Trophoblast cell (in vitro differentiated cells and primary cell): Measurements from ENCODE around the gene C1QA.

Experiments used
- DNase-seq, 2 donors: peaks; one replicate each; pipeline ENCODE4 v3.0.0-alpha.2; 2016
- H2AFZ ChIP-seq: 2 replicates; pipeline ENCODE4 v1.6.1; 2013; ENCODE audit warnings: low read length, moderate library complexity, mild to moderate bottlenecking; ENCODE audit not compliant: insufficient read depth, poor library complexity
- H2AK5ac ChIP-seq: 2 replicates; pipeline ENCODE4 v1.6.1; 2013; ENCODE audit warnings: mild to moderate bottlenecking, low read length
- H2BK120ac ChIP-seq: 2 replicates; pipeline ENCODE4 v1.6.1; 2013; ENCODE audit warnings: low read length, mild to moderate bottlenecking, moderate library complexity; ENCODE audit not compliant: insufficient read depth, poor library complexity
- H2BK12ac ChIP-seq: 2 replicates; pipeline ENCODE4 v1.6.1; 2013; ENCODE audit warnings: mild to moderate bottlenecking, low read length, moderate library complexity
- H2BK5ac ChIP-seq: 2 replicates; pipeline ENCODE4 v1.6.1; 2013; ENCODE audit warnings: low read length, low read depth, moderate library complexity, mild to moderate bottlenecking; ENCODE audit not compliant: poor library complexity
- H3K14ac ChIP-seq: 2 replicates; pipeline ENCODE4 v1.6.1; 2013; ENCODE audit warnings: mild to moderate bottlenecking, low read length
- H3K18ac ChIP-seq: 2 replicates; pipeline ENCODE4 v1.6.1; 2013; ENCODE audit warnings: mild to moderate bottlenecking, low read length
- H3K23ac ChIP-seq: 2 replicates; pipeline ENCODE4 v1.6.1; 2013; ENCODE audit warnings: low read length
- H3K27ac ChIP-seq: 2 replicates; pipeline ENCODE4 v1.5.1; 2013; ENCODE audit warnings: low read depth, mild to moderate bottlenecking, inconsistent platforms, low read length, moderate library complexity
- H3K27me3 ChIP-seq: 2 replicates; pipeline ENCODE4 v1.6.1; 2013; ENCODE audit warnings: inconsistent platforms, mild to moderate bottlenecking, low read length, moderate library complexity; ENCODE audit not compliant: insufficient read depth
- H3K36me3 ChIP-seq, 2 experiments: 1 replicate in 1 of 2; 2 replicates in 1 of 2; pipeline ENCODE4 v1.6.1; 2013; ENCODE audit warnings: low read length in 2 of 2, mild to moderate bottlenecking in 2 of 2, moderate library complexity in 1 of 2; ENCODE audit not compliant: insufficient read depth in 2 of 2, control insufficient read depth in 1 of 2
- H3K4ac ChIP-seq: 2 replicates; pipeline ENCODE4 v1.6.1; 2013; ENCODE audit warnings: low read depth, mild to moderate bottlenecking, low read length, moderate library complexity
- H3K4me1 ChIP-seq, 2 experiments: 1 replicate in 1 of 2; 2 replicates in 1 of 2; pipeline ENCODE4 v1.6.1; 2013; ENCODE audit warnings: low read length in 2 of 2, mild to moderate bottlenecking in 2 of 2, moderate library complexity in 1 of 2; ENCODE audit not compliant: insufficient read depth in 2 of 2, control insufficient read depth in 1 of 2
- H3K4me2 ChIP-seq: 2 replicates; pipeline ENCODE4 v1.6.1; 2013; ENCODE audit warnings: inconsistent platforms, mild to moderate bottlenecking, low read length, moderate library complexity
- H3K4me3 ChIP-seq: 2 replicates; pipeline ENCODE4 v1.5.1; 2013; ENCODE audit warnings: mild to moderate bottlenecking, low read depth, low read length, inconsistent platforms
- H3K79me1 ChIP-seq: one replicate; pipeline ENCODE4 v1.6.1; 2013; ENCODE audit warnings: low read length
- H3K79me2 ChIP-seq: 2 replicates; pipeline ENCODE4 v1.6.1; 2013; ENCODE audit warnings: low read length, mild to moderate bottlenecking; ENCODE audit not compliant: control insufficient read depth, insufficient read depth, poor library complexity
- H3K9ac ChIP-seq: 2 replicates; pipeline ENCODE4 v1.6.1; 2013; ENCODE audit warnings: mild to moderate bottlenecking, low read length
- H3K9me3 ChIP-seq: 2 replicates; pipeline ENCODE4 v1.6.1; 2013; ENCODE audit warnings: low read depth, mild to moderate bottlenecking, control low read depth, inconsistent platforms, low read length; ENCODE audit not compliant: insufficient read depth
- H4K12ac ChIP-seq: 2 replicates; pipeline ENCODE4 v1.6.1; 2013; ENCODE audit warnings: low read depth, mild to moderate bottlenecking, low read length, moderate library complexity
- H4K8ac ChIP-seq: 2 replicates; pipeline ENCODE4 v1.6.1; 2013; ENCODE audit warnings: low read depth, mild to moderate bottlenecking, low read length, moderate library complexity
- H4K91ac ChIP-seq: one replicate; pipeline ENCODE4 v1.6.1; 2013; ENCODE audit warnings: low read depth, mild to moderate bottlenecking, low read length, moderate library complexity
- WGBS: extraction: QIAGEN DNeasy Blood & Tissue Kit; methylation state at CpG from one replicate; pipeline ENCODE4 v1.1.7; 2013; ENCODE audit warnings: missing lambda C conversion rate; ENCODE audit not compliant: insufficient read length, insufficient coverage; ENCODE audit errors: extremely low coverage; 5-methylcytosine and 5-hydroxymethylcytosine counted together

Gene C1QA

GRCh38 chr1:22636927-22637326 lies 499 bp downstream of the C1QA start:
- no CpG with 5 or more reads among the region's 6 CpGs for WGBS
- H3K9ac ChIP-seq: no peak overlapping the region

GRCh38 chr1:22637907-22638445 lies 1.5 kb downstream of the C1QA start:
- H3K36me3 ChIP-seq: no peaks in the 10 kb centered on the region
- no peaks in the 10 kb centered on the region for H3K27me3 ChIP-seq
- H4K12ac ChIP-seq: no peak overlapping the region
- no peaks in the 10 kb centered on the region for H3K79me1 ChIP-seq
- no peak overlapping the region for H3K27ac ChIP-seq
- H2BK120ac ChIP-seq: no peak overlapping the region
- no peak overlapping the region for H3K4me3 ChIP-seq
- no peak overlapping the region for H3K4ac ChIP-seq
- no peak for DNase-seq
- no peak overlapping the region for H2BK5ac ChIP-seq
- H3K9ac ChIP-seq: no peak overlapping the region
- H3K79me2 ChIP-seq: no peaks in the 10 kb centered on the region
- no peak overlapping the region for H4K8ac ChIP-seq
- H4K91ac ChIP-seq: no peak overlapping the region
- no peak overlapping the region for H3K14ac ChIP-seq
- H2BK12ac ChIP-seq: no peak overlapping the region
- no peak overlapping the region for H3K23ac ChIP-seq
- H3K18ac ChIP-seq: no peak overlapping the region
- no CpG with 5 or more reads among the region's 3 CpGs for WGBS
- peaks cover 9% of the 10 kb centered on the region for H3K9me3 ChIP-seq
- H3K4me2 ChIP-seq: no peak overlapping the region
- H3K4me1 ChIP-seq: peaks cover 7 to 8% of the 10 kb centered on the region in 2 experiments
- no peak overlapping the region for H2AK5ac ChIP-seq
- no peak overlapping the region for H2AFZ ChIP-seq

More at GRCh38 chr1:22636927-22637326, 499 bp downstream of the C1QA start:
- no peak overlapping the region for H2BK12ac ChIP-seq
- H3K4ac ChIP-seq: no peak overlapping the region
- no peak overlapping the region for H3K4me2 ChIP-seq
- DNase-seq: no peak
- H3K79me1 ChIP-seq: no peaks in the 10 kb centered on the region
- H2AK5ac ChIP-seq: no peak overlapping the region
- H3K9me3 ChIP-seq: peaks cover 9% of the 10 kb centered on the region
- H4K12ac ChIP-seq: no peak overlapping the region
- H3K18ac ChIP-seq: no peak overlapping the region
- no peak overlapping the region for H3K23ac ChIP-seq
- no peak overlapping the region for H2BK5ac ChIP-seq
- H3K36me3 ChIP-seq: no peaks in the 10 kb centered on the region
- H3K79me2 ChIP-seq: no peaks in the 10 kb centered on the region
- H3K27me3 ChIP-seq: no peaks in the 10 kb centered on the region
- H3K4me1 ChIP-seq: peaks cover 7 to 8% of the 10 kb centered on the region in 2 experiments
- H4K91ac ChIP-seq: no peak overlapping the region
- H2AFZ ChIP-seq: no peak overlapping the region
- H2BK120ac ChIP-seq: no peak overlapping the region
- no peak overlapping the region for H3K27ac ChIP-seq
- H3K14ac ChIP-seq: no peak overlapping the region
- no peak overlapping the region for H3K4me3 ChIP-seq
- H4K8ac ChIP-seq: no peak overlapping the region

DNA sequence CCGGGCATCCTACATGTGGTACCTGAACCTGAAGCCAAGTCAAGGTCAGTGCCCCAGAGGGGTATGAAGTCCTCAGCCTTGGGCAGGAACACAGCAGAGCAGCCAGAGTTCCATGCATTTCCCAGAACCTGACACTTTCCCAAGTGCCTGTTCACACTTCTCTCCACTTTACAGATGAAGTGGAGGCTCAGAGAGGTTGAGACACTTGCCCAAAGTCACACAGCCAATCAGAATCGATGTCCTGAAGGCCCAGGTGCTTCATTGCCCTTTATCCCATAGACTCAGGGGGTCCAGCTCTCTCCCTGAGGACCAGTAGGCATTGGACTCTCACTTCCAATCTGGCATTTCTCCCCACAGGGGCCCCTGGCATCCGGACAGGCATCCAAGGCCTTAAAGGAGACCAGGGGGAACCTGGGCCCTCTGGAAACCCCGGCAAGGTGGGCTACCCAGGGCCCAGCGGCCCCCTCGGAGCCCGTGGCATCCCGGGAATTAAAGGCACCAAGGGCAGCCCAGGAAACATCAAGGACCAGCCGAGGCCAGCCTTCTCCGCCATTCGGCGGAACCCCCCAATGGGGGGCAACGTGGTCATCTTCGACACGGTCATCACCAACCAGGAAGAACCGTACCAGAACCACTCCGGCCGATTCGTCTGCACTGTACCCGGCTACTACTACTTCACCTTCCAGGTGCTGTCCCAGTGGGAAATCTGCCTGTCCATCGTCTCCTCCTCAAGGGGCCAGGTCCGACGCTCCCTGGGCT lies 2.2 kb downstream of the C1QA start:
- H2BK12ac ChIP-seq: no peak overlapping the region
- H3K18ac ChIP-seq: no peak overlapping the region
- H3K4me1 ChIP-seq: peaks cover 7 to 8% of the 10 kb centered on the region in 2 experiments
- H3K27ac ChIP-seq: no peak overlapping the region
- no peak overlapping the region for H3K14ac ChIP-seq
- no peak overlapping the region for H4K12ac ChIP-seq
- H3K4ac ChIP-seq: no peak overlapping the region
- no peak overlapping the region for H3K4me2 ChIP-seq
- WGBS: no CpG with 5 or more reads among the region's 23 CpGs
- no peaks in the 10 kb centered on the region for H3K79me2 ChIP-seq
- no peak overlapping the region for H2AFZ ChIP-seq
- H2AK5ac ChIP-seq: no peak overlapping the region
- H3K36me3 ChIP-seq: no peaks in the 10 kb centered on the region
- H4K8ac ChIP-seq: no peak overlapping the region
- H3K9me3 ChIP-seq: peaks cover 9% of the 10 kb centered on the region
- H3K79me1 ChIP-seq: no peaks in the 10 kb centered on the region
- no peaks in the 10 kb centered on the region for H3K27me3 ChIP-seq
- no peak overlapping the region for H3K9ac ChIP-seq
- H2BK120ac ChIP-seq: no peak overlapping the region
- no peak overlapping the region for H4K91ac ChIP-seq
- no peak overlapping the region for H2BK5ac ChIP-seq
- no peak overlapping the region for H3K23ac ChIP-seq
- H3K4me3 ChIP-seq: no peak overlapping the region
- no peak for DNase-seq

GRCh38 chr1:22639286-22639685 lies 2.9 kb downstream of the C1QA start:
- H2BK12ac ChIP-seq: no peak overlapping the region
- no peak overlapping the region for H3K4me3 ChIP-seq
- H4K91ac ChIP-seq: no peak overlapping the region
- no peak overlapping the region for H3K23ac ChIP-seq
- H3K14ac ChIP-seq: no peak overlapping the region
- H3K4me2 ChIP-seq: no peak overlapping the region
- no peaks in the 10 kb centered on the region for H3K79me1 ChIP-seq
- H4K8ac ChIP-seq: no peak overlapping the region
- no peak overlapping the region for H4K12ac ChIP-seq
- no peak overlapping the region for H2BK5ac ChIP-seq
- H3K36me3 ChIP-seq: no peaks in the 10 kb centered on the region
- H3K9me3 ChIP-seq: peaks cover 9% of the 10 kb centered on the region
- DNase-seq: no peak
- no peaks in the 10 kb centered on the region for H3K27me3 ChIP-seq
- no peak overlapping the region for H3K4ac ChIP-seq
- no CpG with 5 or more reads among the region's 8 CpGs for WGBS
- H2AFZ ChIP-seq: no peak overlapping the region
- H3K27ac ChIP-seq: no peak overlapping the region
- H3K4me1 ChIP-seq: peaks cover 7 to 8% of the 10 kb centered on the region in 2 experiments
- H3K79me2 ChIP-seq: no peaks in the 10 kb centered on the region
- H3K18ac ChIP-seq: no peak overlapping the region
- no peak overlapping the region for H3K9ac ChIP-seq
- H2BK120ac ChIP-seq: no peak overlapping the region
- no peak overlapping the region for H2AK5ac ChIP-seq
